Fibroblast of lung (primary cell): ENCODE data around the gene KIF21B. TPM values are rescaled to one million over a fixed set of nuclear protein-coding genes. Genes with fewer than 3 reads are reported as not detected.

Experiments
- DNase-seq, 2 donors: peaks; one replicate each; pipeline versions ENCODE4 v3.0.0 to v3.0.0-alpha.2; 2010; ENCODE audit warnings: low read depth in 2 of 2
- H2AFZ ChIP-seq: 2 replicates; pipeline ENCODE4 v1.5.1; 2012; ENCODE audit warnings: low read length, control low read depth, inconsistent platforms
- H3K27ac ChIP-seq: 2 replicates; pipeline ENCODE4 v1.5.1; 2011; ENCODE audit warnings: low read length, control low read depth; ENCODE audit not compliant: insufficient read depth
- H3K27me3 ChIP-seq: 2 replicates; pipeline ENCODE4 v1.5.1; 2011; ENCODE audit warnings: mild to moderate bottlenecking, low read length; ENCODE audit not compliant: control insufficient read depth, insufficient read depth
- H3K36me3 ChIP-seq: 2 replicates; pipeline ENCODE4 v1.5.1; 2011; ENCODE audit warnings: low read length; ENCODE audit not compliant: control insufficient read depth, insufficient read depth
- H3K4me1 ChIP-seq: 2 replicates; pipeline ENCODE4 v1.5.1; 2011; ENCODE audit warnings: low read length; ENCODE audit not compliant: control insufficient read depth, insufficient read depth; ENCODE audit errors: extremely low read depth
- H3K4me2 ChIP-seq: 2 replicates; pipeline ENCODE4 v1.5.1; 2011; ENCODE audit warnings: low read length, control low read depth; ENCODE audit not compliant: insufficient read depth; ENCODE audit errors: extremely low read depth
- H3K4me3 ChIP-seq, 4 experiments: fragments of 200-600 bp in 1 of 4; sonication (generic) in 1 of 4; replicated peaks in 1 of 4; 2 replicates each; pipeline ENCODE4 v1.5.1; 2011 to 2016; ENCODE audit warnings: low read length in 4 of 4, low read depth in 3 of 4, mild to moderate bottlenecking in 3 of 4, control low read depth in 2 of 4, inconsistent platforms in 1 of 4, mixed read lengths in 1 of 4; ENCODE audit not compliant: insufficient read depth in 1 of 4; ENCODE audit errors: control extremely low read depth in 1 of 4
- H3K79me2 ChIP-seq: 2 replicates; pipeline ENCODE4 v1.5.1; 2012; ENCODE audit warnings: mild to moderate bottlenecking, low read length, inconsistent platforms; ENCODE audit not compliant: control insufficient read depth, insufficient read depth
- H3K9ac ChIP-seq: 2 replicates; pipeline ENCODE4 v1.5.1; 2011; ENCODE audit warnings: mild to moderate bottlenecking, low read length, control low read depth; ENCODE audit not compliant: insufficient read depth
- H3K9me3 ChIP-seq: 2 replicates; pipeline ENCODE4 v1.5.1; 2012; ENCODE audit warnings: low read depth, low read length; ENCODE audit not compliant: control insufficient read depth, insufficient read depth
- H4K20me1 ChIP-seq: 2 replicates; pipeline ENCODE4 v1.5.1; 2011; ENCODE audit warnings: low read length; ENCODE audit not compliant: control insufficient read depth, insufficient read depth; ENCODE audit errors: extremely low read depth
- CTCF ChIP-seq, 2 donors: IDR thresholded peaks in 1 of 2; conservative IDR thresholded peaks in 1 of 2; 1 replicate in 1 of 2; 2 replicates in 1 of 2; pipeline ENCODE4 v1.5.1; 2011 to 2012; ENCODE audit warnings: low read length in 2 of 2, control low read depth in 1 of 2, inconsistent platforms in 1 of 2, low read depth in 1 of 2, mild to moderate bottlenecking in 1 of 2
- EZH2 ChIP-seq: IDR thresholded peaks from 2 replicates; pipeline ENCODE4 v1.5.1; 2012; ENCODE audit warnings: low read length, control low read depth, mild to moderate bottlenecking; ENCODE audit errors: missing control alignments
- polyA plus RNA-seq, 2 donors: library from polyadenylated mRNA; depleted of rRNA in 1 of 2; stranded (reverse) in 1 of 2; unstranded in 1 of 2; fragments of >200 nt; gene quantifications; 2 replicates each; pipeline ENCODE4 v1.2.1, GENCODE V29; 2011 to 2012; ENCODE audit warnings: missing spikeins in 1 of 2
- total RNA-seq: library from RNA; depleted of rRNA; stranded (reverse); fragments of >200 nt; gene quantifications from 2 replicates; pipeline ENCODE4 v1.2.1, GENCODE V29; 2014

The KIF21B gene
- total and polyA plus RNA-seq, 2 donors (not counting 1 experiment from before 2014, with no cell fraction given), result under 0.01 to 0.08 TPM

DNA sequence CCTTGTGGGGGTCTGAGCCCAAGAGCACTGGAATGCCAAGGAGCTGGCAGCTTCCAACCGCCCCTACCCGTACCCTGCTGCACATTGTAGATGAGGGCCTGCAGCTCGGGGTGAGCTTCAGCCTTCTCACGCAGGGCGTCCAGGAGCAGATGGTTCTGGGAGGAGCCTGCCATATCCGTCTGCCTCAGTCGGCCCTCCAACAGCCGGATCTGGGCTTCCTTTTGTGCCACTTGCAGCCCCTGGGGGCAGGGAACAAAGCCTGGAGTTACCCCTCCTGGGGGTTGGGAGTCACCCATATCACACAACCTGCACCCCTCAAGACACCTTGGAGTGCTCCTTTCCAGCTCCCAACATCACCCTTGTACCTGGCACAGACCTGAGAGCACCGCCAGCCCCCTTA lies 34.8 kb downstream of the KIF21B start:
- H3K36me3 ChIP-seq, result no peaks in the 10 kb centered on the region
- no peak for DNase-seq
- no peak overlapping the region for H3K4me3 ChIP-seq
- no peak overlapping the region for H3K9ac ChIP-seq
- H4K20me1 ChIP-seq, result no peaks in the 10 kb centered on the region
- TF ChIP-seq EZH2 (no peak), CTCF (conservative IDR thresholded peaks at IDR 0.05 in 1 of 2, IDR thresholded peaks at IDR 0.05 in 1 of 2; ENCODE audit: low read depth in 1 of 2, low read length in 2 of 2) (no peak)
- H2AFZ ChIP-seq, result no peak overlapping the region
- H3K27me3 ChIP-seq, result peaks cover 2% of the 10 kb centered on the region
- H3K79me2 ChIP-seq, result no peaks in the 10 kb centered on the region
- no peaks in the 10 kb centered on the region for H3K4me1 ChIP-seq
- H3K27ac ChIP-seq, result no peak overlapping the region
- H3K9me3 ChIP-seq, result no peaks in the 10 kb centered on the region
- H3K4me2 ChIP-seq, result no peak overlapping the region

DNA sequence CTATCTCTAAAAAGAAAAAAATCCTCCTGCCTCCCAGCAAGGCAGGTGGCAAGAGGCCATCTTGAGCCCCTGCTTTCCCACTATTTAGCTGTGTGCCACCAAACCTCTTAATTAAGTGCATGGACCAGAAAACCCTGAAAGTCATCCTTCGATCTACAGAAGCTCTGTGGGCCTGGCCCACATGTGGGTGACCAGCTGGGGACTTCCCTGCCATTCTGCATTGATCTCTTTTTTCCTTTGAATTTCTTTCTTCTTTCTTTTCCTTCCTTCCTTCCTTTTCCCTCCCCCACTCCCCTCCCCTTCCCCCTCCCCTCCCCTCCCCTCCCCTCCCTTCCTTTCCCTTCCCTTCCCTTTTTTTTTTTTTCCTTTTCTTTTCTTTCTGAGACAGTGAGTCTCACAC lies 38.0 kb downstream of the KIF21B start:
- Histone ChIP-seq H3K27me3 (peaks cover 3% of the 10 kb centered on the region), H3K27ac (no peak overlapping the region), H4K20me1 (no peaks in the 10 kb centered on the region), H3K79me2 (no peaks in the 10 kb centered on the region), H3K36me3 (no peaks in the 10 kb centered on the region), H3K4me3 (no peak overlapping the region), H3K9me3 (no peaks in the 10 kb centered on the region), H3K9ac (no peak overlapping the region), H3K4me2 (no peak overlapping the region), H3K4me1 (no peaks in the 10 kb centered on the region), H2AFZ (no peak overlapping the region)
- TF ChIP-seq EZH2, result no peak
- no peak for TF ChIP-seq CTCF (conservative IDR thresholded peaks at IDR 0.05 in 1 of 2, IDR thresholded peaks at IDR 0.05 in 1 of 2; ENCODE audit: low read depth in 1 of 2, low read length in 2 of 2)
- DNase-seq, result no peak

- Histone ChIP-seq H3K4me2 (no peak overlapping the region), H3K36me3 (no peaks in the 10 kb centered on the region), H3K9me3 (no peaks in the 10 kb centered on the region), H3K4me1 (no peaks in the 10 kb centered on the region), H3K27me3 (peaks cover 3% of the 10 kb centered on the region), H3K4me3 (no peak overlapping the region), H3K79me2 (no peaks in the 10 kb centered on the region), H2AFZ (no peak overlapping the region), H4K20me1 (no peaks in the 10 kb centered on the region), H3K27ac (no peak overlapping the region), H3K9ac (no peak overlapping the region)
- DNase-seq, result no peak
- no peak for TF ChIP-seq CTCF (conservative IDR thresholded peaks at IDR 0.05 in 1 of 2, IDR thresholded peaks at IDR 0.05 in 1 of 2; ENCODE audit: low read depth in 1 of 2, low read length in 2 of 2)
- TF ChIP-seq EZH2, result no peak
Observed at GRCh38 chr1:200983035-200983561, 40.4 kb downstream of the KIF21B start.
